ENCODE measurements around the gene ADAM15. TPM values are rescaled to one million over a fixed set of nuclear protein-coding genes. Genes with fewer than 3 reads are reported as not detected.
A peak's percentile ranks its signal among the peaks of the same experiment; 100 is the strongest.

ADAM15 gene
- total and polyA plus RNA-seq, 2 of the 8 experiments (the other 6 are each of a cell fraction or from before 2014, with no cell fraction given) = 32.9 to 37.6 TPM

DNA sequence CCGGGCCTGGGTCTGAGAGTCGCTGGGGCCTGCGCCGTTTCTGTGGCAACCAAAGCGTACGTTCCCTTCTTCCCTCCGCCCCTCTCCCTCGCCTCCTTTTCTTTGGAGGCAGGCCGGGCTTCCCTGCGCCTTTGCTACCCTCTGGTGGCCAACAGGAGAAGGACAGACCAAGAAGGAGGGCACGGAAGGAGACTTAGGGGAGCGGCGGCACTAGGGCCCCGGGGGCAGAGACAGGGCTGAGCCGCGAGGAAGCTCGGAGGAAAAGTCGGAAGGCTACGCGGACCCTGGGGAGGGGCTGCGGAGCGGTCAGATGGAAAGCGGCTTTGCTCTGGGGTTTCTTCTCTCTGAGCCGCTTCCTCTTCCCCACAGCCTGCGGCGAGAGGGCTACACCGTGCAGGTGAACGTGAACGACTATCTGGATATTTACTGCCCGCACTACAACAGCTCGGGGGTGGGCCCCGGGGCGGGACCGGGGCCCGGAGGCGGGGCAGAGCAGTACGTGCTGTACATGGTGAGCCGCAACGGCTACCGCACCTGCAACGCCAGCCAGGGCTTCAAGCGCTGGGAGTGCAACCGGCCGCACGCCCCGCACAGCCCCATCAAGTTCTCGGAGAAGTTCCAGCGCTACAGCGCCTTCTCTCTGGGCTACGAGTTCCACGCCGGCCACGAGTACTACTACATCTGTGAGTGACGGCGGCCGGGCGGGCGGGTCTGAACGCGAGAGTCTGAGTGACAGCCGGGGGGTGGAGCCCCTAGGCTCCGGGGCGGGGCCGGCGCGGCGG is 33.8 kb downstream of the ADAM15 start (continued):
- TF ChIP-seq, protein P1, sequence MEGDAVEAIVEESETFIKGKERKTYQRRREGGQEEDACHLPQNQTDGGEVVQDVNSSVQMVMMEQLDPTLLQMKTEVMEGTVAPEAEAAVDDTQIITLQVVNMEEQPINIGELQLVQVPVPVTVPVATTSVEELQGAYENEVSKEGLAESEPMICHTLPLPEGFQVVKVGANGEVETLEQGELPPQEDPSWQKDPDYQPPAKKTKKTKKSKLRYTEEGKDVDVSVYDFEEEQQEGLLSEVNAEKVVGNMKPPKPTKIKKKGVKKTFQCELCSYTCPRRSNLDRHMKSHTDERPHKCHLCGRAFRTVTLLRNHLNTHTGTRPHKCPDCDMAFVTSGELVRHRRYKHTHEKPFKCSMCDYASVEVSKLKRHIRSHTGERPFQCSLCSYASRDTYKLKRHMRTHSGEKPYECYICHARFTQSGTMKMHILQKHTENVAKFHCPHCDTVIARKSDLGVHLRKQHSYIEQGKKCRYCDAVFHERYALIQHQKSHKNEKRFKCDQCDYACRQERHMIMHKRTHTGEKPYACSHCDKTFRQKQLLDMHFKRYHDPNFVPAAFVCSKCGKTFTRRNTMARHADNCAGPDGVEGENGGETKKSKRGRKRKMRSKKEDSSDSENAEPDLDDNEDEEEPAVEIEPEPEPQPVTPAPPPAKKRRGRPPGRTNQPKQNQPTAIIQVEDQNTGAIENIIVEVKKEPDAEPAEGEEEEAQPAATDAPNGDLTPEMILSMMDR (IDR thresholded peaks at IDR 0.05; ENCODE audit: control extremely low read depth in 1 of 3, insufficient read depth in 1 of 3, low read depth in 1 of 3, low read length in 3 of 3) = peak in 2 of 3 experiments; percentile 96 to 97; a peak in 3 of 4 replicates
- TF ChIP-seq, protein P2, sequence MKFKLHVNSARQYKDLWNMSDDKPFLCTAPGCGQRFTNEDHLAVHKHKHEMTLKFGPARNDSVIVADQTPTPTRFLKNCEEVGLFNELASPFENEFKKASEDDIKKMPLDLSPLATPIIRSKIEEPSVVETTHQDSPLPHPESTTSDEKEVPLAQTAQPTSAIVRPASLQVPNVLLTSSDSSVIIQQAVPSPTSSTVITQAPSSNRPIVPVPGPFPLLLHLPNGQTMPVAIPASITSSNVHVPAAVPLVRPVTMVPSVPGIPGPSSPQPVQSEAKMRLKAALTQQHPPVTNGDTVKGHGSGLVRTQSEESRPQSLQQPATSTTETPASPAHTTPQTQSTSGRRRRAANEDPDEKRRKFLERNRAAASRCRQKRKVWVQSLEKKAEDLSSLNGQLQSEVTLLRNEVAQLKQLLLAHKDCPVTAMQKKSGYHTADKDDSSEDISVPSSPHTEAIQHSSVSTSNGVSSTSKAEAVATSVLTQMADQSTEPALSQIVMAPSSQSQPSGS (IDR thresholded peaks at IDR 0.05; ENCODE audit: low read length) = peak; percentile 86
- TF ChIP-seq ZNF274 (IDR thresholded peaks at IDR 0.05; ENCODE audit: borderline replicate concordance, extremely low read depth, low read length) = no peak
- no peak for TF ChIP-seq KDM1A (IDR thresholded peaks at IDR 0.05; ENCODE audit: borderline replicate concordance, low read length)
- 0 out of 4 replicates have a peak, but pooled peaks have one; percentile 23 to 79 for TF ChIP-seq HDAC2 (IDR thresholded peaks at IDR 0.05; ENCODE audit: borderline replicate concordance in 1 of 2, low read depth in 2 of 2, low read length in 2 of 2)
- TF ChIP-seq KDM4A (IDR thresholded peaks at IDR 0.05; ENCODE audit: low read depth, low read length, severe bottlenecking) = peak; percentile 37
- TF ChIP-seq EZH2 (IDR thresholded peaks at IDR 0.05; ENCODE audit: low read depth, low read length, severe bottlenecking) = no peak
- no peak for TF ChIP-seq JUN (IDR thresholded peaks at IDR 0.05; ENCODE audit: low read depth, low read length)
- TF ChIP-seq GABPA (IDR thresholded peaks at IDR 0.05; ENCODE audit: borderline replicate concordance, insufficient read depth, low read length) = peak; percentile 22; the same call in 1 of the 2 replicates
- no peak for TF ChIP-seq BCL11A (IDR thresholded peaks at IDR 0.05; ENCODE audit: low read depth in 2 of 2, low read length in 2 of 2)
- no peak for TF ChIP-seq CBX5 (IDR thresholded peaks at IDR 0.05; ENCODE audit: low read depth, low read length)
- peak; percentile 34; the same call in 1 of the 2 replicates for TF ChIP-seq PHF8 (conservative IDR thresholded peaks at IDR 0.05; ENCODE audit: low read depth, low read length)
- TF ChIP-seq POU5F1 (IDR thresholded peaks at IDR 0.05; ENCODE audit: low read depth, low read length) = 0 out of 2 replicates have a peak, but pooled peaks have one; percentile 33
- no peak for TF ChIP-seq RFX5 (IDR thresholded peaks at IDR 0.05; ENCODE audit: borderline replicate concordance, low read depth, low read length)
- 0 out of 3 replicates have a peak, but pooled peaks of 1 of the 2 experiments have one; percentile 18 for TF ChIP-seq POLR2A (IDR thresholded peaks at IDR 0.05; ENCODE audit: control extremely low read depth in 1 of 2, low read depth in 2 of 2, low read length in 2 of 2)
- TF ChIP-seq TBP (IDR thresholded peaks at IDR 0.05; ENCODE audit: low read depth, low read length) = peak; percentile 24; the same call in 1 of the 2 replicates
- TF ChIP-seq KDM5A (IDR thresholded peaks at IDR 0.05; ENCODE audit: low read length) = peak; percentile 49; the same call in 1 of the 2 replicates
- TF ChIP-seq EGR1 (IDR thresholded peaks at IDR 0.05; ENCODE audit: borderline replicate concordance, low read depth, low read length) = peak; percentile 81; the same call in 1 of the 2 replicates

All from H1 (cell line).